Left ventricle myocardium superior (tissue), 1 donor: ENCODE results near the gene GCNA. TPM values are rescaled to one million over a fixed set of nuclear protein-coding genes. Genes with fewer than 3 reads are reported as not detected.
"Not testable (repeated sequence)": the region's sequence is repeated elsewhere in the genome, so short reads cannot be mapped to it uniquely, and the experiment has no call there.

ENCODE experiments used
- ATAC-seq: fragments of 200-7000 bp; cut with Tn5 transposase; one replicate; pipeline ENCODE4 v1.9.1; 2020; ENCODE audit warnings: mild to moderate bottlenecking, moderate library complexity
- DNase-seq: peaks from one replicate; pipeline ENCODE4 v3.0.0-alpha.2; 2020
- intact Hi-C: fragments of 100-400 bp; cut with micrococcal nuclease; formaldehyde crosslinking; loops from one replicate; pipeline ENCODE4 v1.11.0; 2022
- total RNA-seq: library from RNA; stranded (reverse); fragmentation: NEBNext Ultra II Directional; extraction: Animal tissue kit (Norgen Biotek cat#: 25700); gene quantifications from one replicate; pipeline ENCODE4 v1.2.1, GENCODE V29; 2021
- donor health status: DM: no; HTN: yes; CAD: no; lungs with severe emphysema.

The GCNA gene
- total RNA-seq, 1 donor from 2014 or later, result 1.5 TPM

DNA sequence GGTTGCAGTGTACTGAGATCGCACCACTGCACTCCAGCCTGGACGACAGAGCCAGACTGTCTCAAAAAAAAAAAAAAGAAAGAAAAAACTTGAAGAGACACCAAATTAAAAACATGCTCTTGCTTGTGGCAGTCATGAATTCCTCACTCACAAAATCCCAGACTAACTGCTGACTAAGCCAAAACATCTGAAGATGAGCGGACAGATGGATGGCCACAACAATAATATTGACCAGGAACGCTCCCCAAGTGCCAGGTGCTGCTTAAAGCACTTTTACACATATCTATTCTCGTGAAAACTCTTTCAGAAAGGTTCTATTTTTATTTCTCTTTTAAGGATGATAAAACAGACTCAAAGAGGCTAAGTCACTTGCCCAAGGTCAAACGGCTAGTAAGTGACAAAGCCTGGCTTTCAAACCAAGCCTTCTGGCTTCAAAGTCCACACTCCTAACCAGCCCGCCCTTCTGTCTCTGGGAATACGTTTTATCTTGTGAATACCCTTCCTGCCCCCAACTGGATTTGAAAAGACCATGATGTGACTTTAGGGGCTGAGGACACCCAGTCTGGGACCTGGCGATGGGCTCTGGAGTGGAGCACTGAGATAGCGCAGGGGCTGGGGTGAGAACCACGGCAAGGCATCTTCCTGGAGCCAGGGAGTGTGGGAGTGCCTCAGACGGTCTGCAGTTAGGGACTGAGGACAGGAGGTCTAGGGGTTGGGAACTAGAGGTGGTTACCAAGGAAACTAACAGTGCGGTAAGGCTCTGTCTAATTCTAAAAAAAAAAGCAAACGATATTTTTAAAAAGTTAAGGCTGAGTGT is 49.6 kb downstream of the GCNA start:
- intact Hi-C loops, result no loop called here
- no peak for DNase-seq
- ATAC-seq, result no peak

GRCh38 chrX:71629467-71629866 is 51.2 kb downstream of the GCNA start:
- DNase-seq, result no peak
- intact Hi-C loops, result no loop called here
- no peak for ATAC-seq

- intact Hi-C loops, result no loop called here
- no peak for DNase-seq
- ATAC-seq, result peak; percentile 13
Measured at GRCh38 chrX:71632923-71633657, 54.9 kb downstream of the GCNA start.

- intact Hi-C loops, result no loop called here
- peak; percentile 94 for ATAC-seq
- peak; percentile 60 for DNase-seq
Measured at GRCh38 chrX:71634366-71634765, 56.1 kb downstream of the GCNA start.

DNA sequence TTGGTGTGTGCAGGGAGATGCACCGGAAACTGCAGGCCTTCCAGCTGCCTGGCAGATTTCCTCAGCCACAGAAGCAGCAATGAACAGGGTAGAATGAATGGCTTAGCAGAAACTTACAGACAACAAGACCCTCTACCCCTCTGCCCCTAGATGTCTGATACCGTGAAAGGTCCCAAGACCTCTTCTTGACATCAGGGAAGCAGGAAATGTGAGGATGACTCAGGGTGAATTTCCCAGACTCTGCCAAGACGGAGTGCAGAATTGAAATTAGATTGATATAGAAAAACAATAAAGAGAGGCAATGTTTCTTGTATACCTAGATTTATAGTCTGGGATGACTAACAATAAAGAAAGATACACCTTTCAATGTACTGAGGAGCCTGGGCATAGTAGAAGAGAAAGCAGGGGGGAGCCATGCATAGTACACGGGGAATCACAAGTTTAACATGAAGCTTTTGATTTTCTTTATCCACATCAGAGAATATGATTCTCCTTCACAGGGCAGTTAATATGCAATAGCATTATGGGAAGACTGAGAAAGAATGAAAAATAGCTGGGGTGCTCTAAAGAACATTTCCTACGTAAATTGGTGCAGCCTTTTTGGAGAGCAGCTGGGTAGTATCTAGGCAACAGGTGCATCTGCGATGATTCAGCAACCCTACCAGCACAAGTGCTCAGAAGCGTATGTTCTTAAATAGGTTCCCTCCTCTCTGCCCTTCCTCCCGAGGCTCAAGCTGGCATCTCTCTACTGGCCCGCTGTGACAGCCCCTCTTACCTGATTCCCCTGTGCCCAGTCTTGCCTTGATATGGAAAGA is 58.4 kb downstream of the GCNA start:
- intact Hi-C loops, result no loop called here
- ATAC-seq, result peak; percentile 53
- no peak for DNase-seq

DNA sequence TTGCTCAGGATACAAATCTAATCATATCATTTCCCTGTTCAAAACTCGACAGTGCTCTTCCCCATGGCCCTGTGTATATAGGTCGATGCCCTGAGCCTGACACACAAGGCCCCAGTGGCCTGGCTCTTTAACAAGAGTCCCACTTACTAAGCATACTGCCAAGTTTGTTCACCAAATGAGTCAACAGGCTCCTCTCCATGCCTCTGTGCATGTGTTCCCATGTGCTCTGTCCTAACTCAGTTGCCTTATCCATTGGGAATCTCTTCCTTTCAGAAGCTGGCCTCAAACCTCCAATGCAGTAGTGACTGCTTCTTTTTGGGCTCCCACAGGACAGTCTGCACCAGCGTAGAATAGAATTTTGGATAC is 59.0 kb downstream of the GCNA start:
- intact Hi-C loops, result no loop called here
- DNase-seq (no peak), ATAC-seq (peak; percentile 15)

GRCh38 chrX:71637848-71638247 is 59.6 kb downstream of the GCNA start:
- DNase-seq (no peak), ATAC-seq (no peak)
- intact Hi-C loops, result no loop called here

DNA sequence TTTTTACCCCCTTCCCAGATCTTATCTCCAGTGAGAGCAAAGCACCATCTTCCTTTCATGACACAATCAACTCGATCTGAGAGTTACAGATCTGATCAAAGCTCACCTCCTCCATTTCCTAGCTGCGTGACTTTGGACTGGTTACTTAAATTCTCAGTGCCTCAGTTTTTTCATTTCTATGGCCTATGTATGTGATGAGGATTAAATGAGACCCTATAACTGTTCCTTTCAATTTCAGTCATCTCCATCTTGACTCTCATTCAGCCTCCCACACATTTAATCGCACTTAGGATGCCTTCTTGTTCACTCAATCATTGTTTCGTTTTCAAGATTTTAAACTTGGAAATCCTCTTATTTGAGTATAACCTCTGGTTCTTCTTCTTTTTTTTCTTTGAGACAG is 60.2 kb downstream of the GCNA start:
- ATAC-seq (no peak), DNase-seq (no peak)
- intact Hi-C loops, result no loop called here

DNA sequence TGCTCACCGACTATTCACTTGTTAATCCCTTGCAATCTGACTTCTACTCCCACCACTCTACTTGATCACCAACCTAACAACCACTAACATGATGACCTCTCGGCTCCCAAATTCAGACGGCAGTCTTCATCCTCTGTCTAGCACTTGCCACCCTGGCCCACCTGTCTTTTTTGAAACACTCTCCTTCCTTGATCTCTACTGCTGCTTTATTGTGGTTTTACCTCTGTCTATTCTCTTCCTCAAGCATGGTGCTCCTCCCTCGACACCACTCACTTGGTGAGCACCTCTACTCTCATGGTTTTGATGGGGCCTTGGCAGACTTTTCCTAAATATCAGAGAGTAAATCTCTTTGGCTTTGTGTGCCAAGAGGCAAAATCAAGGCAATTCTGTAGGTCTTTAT is 61.8 kb downstream of the GCNA start:
- ATAC-seq, result no peak
- intact Hi-C loops, result no loop called here
- DNase-seq, result no peak

- DNase-seq, intact Hi-C loops, ATAC-seq: not testable (repeated sequence)
Measured at GRCh38 chrX:71644406-71644805, 66.2 kb downstream of the GCNA start.

- intact Hi-C loops, result no loop called here
Measured at GRCh38 chrX:71650333-71650969, 72.2 kb downstream of the GCNA start.

GRCh38 chrX:71652405-71652804 is 74.2 kb downstream of the GCNA start:
- ATAC-seq (peak; percentile 51), DNase-seq (no peak)
- intact Hi-C loops, result no loop called here

More at GRCh38 chrX:71650333-71650969, 72.2 kb downstream of the GCNA start:
- DNase-seq (no peak), ATAC-seq (peak; percentile 78)

- ATAC-seq (no peak), DNase-seq (no peak)
- intact Hi-C loops, result no loop called here
Measured at GRCh38 chrX:71653344-71653743, 75.1 kb downstream of the GCNA start.

- DNase-seq, result no peak
- intact Hi-C loops, result no loop called here
- ATAC-seq, result no peak
Measured at GRCh38 chrX:71657267-71657666, 79.0 kb downstream of the GCNA start.

DNA sequence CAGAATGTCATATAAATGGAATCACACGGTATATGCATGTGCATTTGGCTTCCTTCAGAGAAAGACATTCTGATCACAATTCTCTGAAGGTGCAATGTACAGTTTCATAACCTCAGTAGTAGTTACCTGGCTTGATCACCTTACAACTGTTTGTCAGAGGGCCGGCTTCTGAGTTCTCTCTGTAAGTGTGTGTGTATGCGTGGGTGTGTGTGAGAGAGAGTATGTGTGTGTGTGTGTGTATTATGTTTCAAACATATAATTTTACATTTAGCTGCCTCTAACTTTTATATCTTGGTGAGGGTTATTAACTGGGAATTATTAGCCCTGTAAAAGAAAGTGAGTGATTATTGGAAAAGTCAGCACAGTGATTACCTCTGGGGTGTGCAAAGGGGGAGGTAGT is 81.1 kb downstream of the GCNA start:
- no peak for ATAC-seq
- intact Hi-C loops, result no loop called here
- no peak for DNase-seq

GRCh38 chrX:71659959-71660358 is 81.7 kb downstream of the GCNA start:
- ATAC-seq (no peak), DNase-seq (no peak)
- intact Hi-C loops, result no loop called here

GRCh38 chrX:71660562-71661416 is 82.6 kb downstream of the GCNA start:
- DNase-seq, result no peak
- intact Hi-C loops, result no loop called here
- no peak for ATAC-seq

DNA sequence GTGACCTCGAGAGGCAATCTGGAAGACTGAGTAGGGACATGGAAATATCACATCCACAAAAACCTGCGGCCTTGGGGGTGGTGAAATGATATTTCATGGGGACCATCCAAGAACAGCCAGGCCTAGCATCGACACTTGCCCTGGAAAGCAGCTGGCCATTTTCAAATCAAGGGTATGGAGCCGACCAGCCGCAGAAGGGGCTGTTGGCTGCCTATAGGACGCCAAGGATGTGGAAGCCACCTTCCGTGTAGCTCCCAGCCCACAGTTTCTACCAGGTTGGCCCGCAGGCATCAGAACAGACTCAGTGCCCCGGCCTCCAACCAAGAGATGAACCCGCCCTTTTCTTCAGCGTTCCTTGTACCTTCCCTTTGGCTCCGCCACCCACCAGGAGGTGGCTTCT is 83.7 kb downstream of the GCNA start:
- ATAC-seq, result no peak
- intact Hi-C loops, result no loop called here
- no peak for DNase-seq

- DNase-seq, intact Hi-C loops, ATAC-seq: not testable (repeated sequence)
Measured at GRCh38 chrX:71662654-71663053, 84.4 kb downstream of the GCNA start.
